Ascending aorta (tissue), 2 donors: ENCODE data around the gene SLC9A9. TPM values are rescaled to one million over a fixed set of nuclear protein-coding genes. Genes with fewer than 3 reads are reported as not detected.

Source experiments
- DNase-seq, 2 donors: peaks; one replicate each; pipeline ENCODE4 v3.0.0-alpha.2; 2019; ENCODE audit warnings: low spot score in 2 of 2
- H3K27ac ChIP-seq, 2 donors: fragments of 200-600 bp; sonication (generic); one replicate each; pipeline ENCODE4 v1.5.1; 2016 to 2017; ENCODE audit warnings: mild to moderate bottlenecking in 1 of 2
- H3K27me3 ChIP-seq: fragments of 200-600 bp; sonication (generic); one replicate; pipeline ENCODE4 v1.5.1; 2017
- H3K36me3 ChIP-seq, 2 donors: fragments of 200-600 bp; sonication (generic); one replicate each; pipeline ENCODE4 v1.5.1; 2016
- H3K4me1 ChIP-seq, 2 donors: fragments of 200-600 bp; sonication (generic); one replicate each; pipeline ENCODE4 v1.5.1; 2016 to 2017; ENCODE audit warnings: mild to moderate bottlenecking in 1 of 2
- H3K4me3 ChIP-seq, 2 donors: fragments of 200-600 bp; sonication (generic); one replicate each; pipeline ENCODE4 v1.5.1; 2016 to 2017; ENCODE audit warnings: mild to moderate bottlenecking in 1 of 2
- H3K9me3 ChIP-seq, 2 donors: fragments of 200-600 bp; sonication (generic); one replicate each; pipeline ENCODE4 v1.5.1; 2016
- CTCF ChIP-seq, 3 experiments: fragments of 200-600 bp in 2 of 3; fragments of 450-650 bp in 1 of 3; sonication (generic) in 2 of 3; IDR thresholded peaks; one replicate each; pipeline ENCODE4 v1.5.1; 2016 to 2019; ENCODE audit warnings: antibody characterized with exemption in 3 of 3, mild to moderate bottlenecking in 1 of 3, moderate library complexity in 1 of 3
- intact Hi-C: fragments of 100-400 bp; cut with DNase I; formaldehyde crosslinking; loops from one replicate; pipeline ENCODE4 v1.15.1; 2023
- total RNA-seq: library from RNA; depleted of rRNA; stranded (reverse); fragments of >200 nt; gene quantifications from one replicate; pipeline ENCODE4 v1.1.0, GENCODE V29; 2016

SLC9A9 gene
- total RNA-seq, 1 donor from 2014 or later = 63.4 TPM

DNA sequence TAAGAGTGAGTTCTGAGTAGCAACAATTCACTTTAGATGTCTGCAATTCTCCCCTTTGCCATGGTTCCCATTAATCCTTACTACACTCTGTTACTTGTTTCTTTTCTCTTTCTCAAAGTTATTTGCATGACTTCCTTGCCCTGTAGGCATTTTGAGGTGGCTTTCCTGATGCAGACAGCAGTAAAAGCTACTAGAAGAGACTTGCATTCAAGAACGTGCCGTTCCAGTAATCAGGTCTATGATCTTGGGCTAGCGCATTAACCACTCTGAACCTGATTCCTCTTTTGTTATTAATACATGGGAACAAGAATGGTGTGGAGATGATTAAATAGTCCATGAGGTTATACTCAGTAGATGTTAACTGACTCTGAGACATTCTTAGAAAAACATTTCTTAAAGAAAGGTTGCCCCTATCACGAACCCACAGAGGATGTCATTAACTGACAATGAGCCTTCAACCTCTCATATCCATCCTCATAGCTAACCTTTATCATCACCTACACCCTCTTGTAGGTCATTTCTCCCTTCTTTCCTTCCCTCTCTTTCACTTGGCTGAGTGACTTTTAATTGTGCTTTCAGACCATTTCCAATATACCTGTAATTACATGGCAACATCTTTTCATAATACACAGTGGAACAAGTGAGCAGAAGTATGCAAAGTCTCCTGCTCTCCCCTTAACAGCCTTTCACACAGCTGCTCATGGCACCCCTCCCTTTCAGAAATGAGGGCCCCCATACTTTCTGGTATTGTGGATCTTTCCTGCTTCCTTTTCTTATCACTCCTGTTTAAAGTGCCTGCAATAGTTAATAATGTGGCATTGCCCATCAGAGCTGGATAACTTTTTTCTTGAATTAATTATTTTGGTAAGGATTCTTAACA is 552.8 kb downstream of the SLC9A9 start:
- Histone ChIP-seq H3K4me1 (no peaks in the 10 kb centered on the region), H3K4me3 (no peak overlapping the region), H3K27me3 (no peaks in the 10 kb centered on the region), H3K36me3 (no peaks in the 10 kb centered on the region), H3K9me3 (no peaks in the 10 kb centered on the region), H3K27ac (no peak overlapping the region)
- intact Hi-C loops = no loop called here
- DNase-seq = no peak
- no peak for TF ChIP-seq CTCF (IDR thresholded peaks at IDR 0.05)

DNA sequence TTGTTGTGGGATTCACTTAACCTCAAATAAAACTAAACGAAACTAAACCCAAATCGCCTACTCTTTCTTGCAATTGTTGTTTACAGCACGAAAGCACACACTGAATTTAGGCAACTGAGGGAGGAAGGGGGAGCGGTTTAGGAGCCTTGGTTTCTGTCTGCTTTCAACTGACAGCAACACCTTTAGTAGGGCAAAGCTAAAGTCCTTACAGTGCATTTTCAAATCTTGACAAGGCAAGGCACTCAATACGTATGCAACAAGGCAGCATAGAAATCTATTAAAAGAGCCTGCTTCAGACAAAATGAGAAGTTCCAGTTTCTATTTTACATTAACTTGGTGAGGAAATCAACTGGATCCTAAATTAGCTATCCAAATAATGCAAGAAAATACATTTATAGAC is 554.1 kb downstream of the SLC9A9 start:
- Histone ChIP-seq H3K4me3 (no peak overlapping the region), H3K9me3 (no peaks in the 10 kb centered on the region), H3K27ac (no peak overlapping the region), H3K36me3 (no peaks in the 10 kb centered on the region), H3K4me1 (no peaks in the 10 kb centered on the region), H3K27me3 (no peaks in the 10 kb centered on the region)
- TF ChIP-seq CTCF (IDR thresholded peaks at IDR 0.05) = no peak
- intact Hi-C loops = no loop called here
- no peak for DNase-seq

GRCh38 chr3:143291836-143292447 is 556.3 kb downstream of the SLC9A9 start:
- intact Hi-C loops = no loop called here
- no peaks in the 10 kb centered on the region for H3K36me3 ChIP-seq
- H3K9me3 ChIP-seq = no peaks in the 10 kb centered on the region
- no peaks in the 10 kb centered on the region for H3K4me1 ChIP-seq
- no peak overlapping the region for H3K4me3 ChIP-seq
- DNase-seq = no peak
- H3K27ac ChIP-seq = no peak overlapping the region
- no peaks in the 10 kb centered on the region for H3K27me3 ChIP-seq
- no peak for TF ChIP-seq CTCF (IDR thresholded peaks at IDR 0.05)

GRCh38 chr3:143288944-143289343 is 559.3 kb downstream of the SLC9A9 start:
- no peak for TF ChIP-seq CTCF (IDR thresholded peaks at IDR 0.05)
- Histone ChIP-seq H3K4me3 (no peak overlapping the region), H3K27ac (no peak overlapping the region), H3K27me3 (no peaks in the 10 kb centered on the region), H3K4me1 (no peaks in the 10 kb centered on the region), H3K9me3 (no peaks in the 10 kb centered on the region), H3K36me3 (no peaks in the 10 kb centered on the region)
- no peak for DNase-seq
- intact Hi-C loops = no loop called here

DNA sequence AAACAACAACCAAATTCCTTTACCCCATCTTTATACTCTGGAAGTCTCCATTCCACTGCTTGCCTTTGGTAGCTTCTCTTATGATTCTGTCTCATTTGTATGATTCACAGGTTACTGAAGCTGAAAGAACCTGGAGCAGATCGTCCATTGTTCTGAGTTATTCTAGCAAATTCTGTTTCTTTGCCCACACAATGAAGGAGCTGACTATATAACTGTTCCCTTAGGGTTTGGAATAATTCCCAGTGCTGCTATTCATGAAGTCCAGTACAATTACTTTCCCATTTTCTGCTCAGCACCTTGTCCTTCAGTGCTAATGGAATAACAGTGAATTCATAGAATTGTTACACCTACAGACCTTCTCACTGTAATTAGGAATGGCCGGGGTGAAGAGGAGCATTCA is 560.9 kb downstream of the SLC9A9 start:
- Histone ChIP-seq H3K36me3 (no peaks in the 10 kb centered on the region), H3K9me3 (no peaks in the 10 kb centered on the region), H3K27me3 (no peaks in the 10 kb centered on the region), H3K4me1 (no peaks in the 10 kb centered on the region), H3K27ac (no peak overlapping the region), H3K4me3 (no peak overlapping the region)
- intact Hi-C loops = no loop called here
- DNase-seq = no peak
- no peak for TF ChIP-seq CTCF (IDR thresholded peaks at IDR 0.05)
